DND-41 (cell line): ENCODE measurements around the gene CMSS1.

ENCODE experiments used
- ATAC-seq: fragments of 200-7000 bp; cut with Tn5 transposase; 3 replicates; pipeline ENCODE4 v1.9.1; 2021; ENCODE audit warnings: low read depth; ENCODE audit not compliant: insufficient read depth
- DNase-seq: peaks from one replicate; pipeline ENCODE4 v3.0.0-alpha.2; 2020
- H2AFZ ChIP-seq: 2 replicates; pipeline ENCODE4 v1.6.0; 2012; ENCODE audit warnings: low read depth, low read length
- H3K27ac ChIP-seq: 2 replicates; pipeline ENCODE4 v1.5.1; 2012; ENCODE audit warnings: low read length, inconsistent platforms
- H3K27me3 ChIP-seq: fragments of 200-600 bp; sonication (generic); 2 replicates; pipeline ENCODE4 v1.6.0; 2012; ENCODE audit warnings: low read length, mild to moderate bottlenecking, inconsistent platforms; ENCODE audit not compliant: insufficient read depth, poor library complexity
- H3K36me3 ChIP-seq: 2 replicates; pipeline ENCODE4 v1.5.1; 2012; ENCODE audit warnings: low read length, inconsistent platforms; ENCODE audit not compliant: insufficient read depth
- H3K4me1 ChIP-seq: 2 replicates; pipeline ENCODE4 v1.5.1; 2012; ENCODE audit warnings: mild to moderate bottlenecking, low read length; ENCODE audit not compliant: insufficient read depth
- H3K4me2 ChIP-seq: 2 replicates; pipeline ENCODE4 v1.6.0; 2012; ENCODE audit warnings: mild to moderate bottlenecking, moderate library complexity, low read length, inconsistent platforms; ENCODE audit not compliant: insufficient read depth
- H3K4me3 ChIP-seq, 2 experiments: fragments of 200-600 bp in 1 of 2; shearing (Covaris generic) in 1 of 2; 2 replicates each; pipeline ENCODE4 v1.5.1; 2012 to 2016; ENCODE audit warnings: inconsistent platforms in 2 of 2, low read length in 2 of 2, mild to moderate bottlenecking in 2 of 2, low read depth in 1 of 2, moderate library complexity in 1 of 2
- H3K79me2 ChIP-seq: 2 replicates; pipeline ENCODE4 v1.6.0; 2012; ENCODE audit warnings: low read length, inconsistent platforms; ENCODE audit not compliant: insufficient read depth
- H3K9ac ChIP-seq: 2 replicates; pipeline ENCODE4 v1.6.0; 2012; ENCODE audit warnings: low read depth, mild to moderate bottlenecking, inconsistent platforms, low read length, moderate library complexity
- H3K9me3 ChIP-seq: 2 replicates; pipeline ENCODE4 v1.5.1; 2012; ENCODE audit warnings: low read length, moderate library complexity, mild to moderate bottlenecking, inconsistent platforms; ENCODE audit not compliant: insufficient read depth, severe bottlenecking
- H4K20me1 ChIP-seq: 2 replicates; pipeline ENCODE4 v1.6.0; 2012; ENCODE audit warnings: low read length; ENCODE audit not compliant: insufficient read depth
- EZH2 ChIP-seq: IDR thresholded peaks from 3 replicates; pipeline ENCODE4 v1.6.1; 2012; ENCODE audit warnings: borderline replicate concordance, low read depth, mild to moderate bottlenecking, moderate library complexity, low read length, inconsistent platforms; ENCODE audit not compliant: severe bottlenecking
- TF ChIP-seq, protein P1 (sequence below): IDR thresholded peaks from 2 replicates; pipeline ENCODE4 v1.5.1; 2012; ENCODE audit warnings: borderline replicate concordance, low read length, moderate library complexity, mild to moderate bottlenecking; ENCODE audit not compliant: poor library complexity, severe bottlenecking; ENCODE audit errors: extremely low read depth

The CMSS1 gene

DNA sequence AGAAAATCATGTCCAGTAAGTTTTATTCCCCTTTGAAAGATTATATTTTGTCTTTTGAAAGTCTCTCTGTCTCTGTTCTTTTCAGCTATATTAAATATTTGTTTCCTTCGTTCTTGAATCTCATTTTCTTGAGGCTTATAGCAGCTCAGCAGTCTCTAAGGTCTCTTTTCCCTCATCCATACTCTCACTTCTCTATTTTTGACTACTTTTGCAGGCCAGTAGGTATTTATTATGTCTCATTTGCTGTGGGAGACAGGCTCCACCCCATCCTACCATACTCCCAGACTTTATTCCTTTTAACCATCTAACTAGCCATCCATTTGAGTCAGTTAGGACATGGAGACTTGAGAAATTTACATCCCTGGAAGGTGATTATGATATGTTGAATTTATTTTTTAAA lies 225.6 kb downstream of the CMSS1 start:
- no peak overlapping the region for H3K27ac ChIP-seq
- H3K9ac ChIP-seq: no peak overlapping the region
- no peaks in the 10 kb centered on the region for H3K79me2 ChIP-seq
- TF ChIP-seq EZH2: no peak
- TF ChIP-seq, protein P1, sequence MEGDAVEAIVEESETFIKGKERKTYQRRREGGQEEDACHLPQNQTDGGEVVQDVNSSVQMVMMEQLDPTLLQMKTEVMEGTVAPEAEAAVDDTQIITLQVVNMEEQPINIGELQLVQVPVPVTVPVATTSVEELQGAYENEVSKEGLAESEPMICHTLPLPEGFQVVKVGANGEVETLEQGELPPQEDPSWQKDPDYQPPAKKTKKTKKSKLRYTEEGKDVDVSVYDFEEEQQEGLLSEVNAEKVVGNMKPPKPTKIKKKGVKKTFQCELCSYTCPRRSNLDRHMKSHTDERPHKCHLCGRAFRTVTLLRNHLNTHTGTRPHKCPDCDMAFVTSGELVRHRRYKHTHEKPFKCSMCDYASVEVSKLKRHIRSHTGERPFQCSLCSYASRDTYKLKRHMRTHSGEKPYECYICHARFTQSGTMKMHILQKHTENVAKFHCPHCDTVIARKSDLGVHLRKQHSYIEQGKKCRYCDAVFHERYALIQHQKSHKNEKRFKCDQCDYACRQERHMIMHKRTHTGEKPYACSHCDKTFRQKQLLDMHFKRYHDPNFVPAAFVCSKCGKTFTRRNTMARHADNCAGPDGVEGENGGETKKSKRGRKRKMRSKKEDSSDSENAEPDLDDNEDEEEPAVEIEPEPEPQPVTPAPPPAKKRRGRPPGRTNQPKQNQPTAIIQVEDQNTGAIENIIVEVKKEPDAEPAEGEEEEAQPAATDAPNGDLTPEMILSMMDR: no peak
- no peaks in the 10 kb centered on the region for H3K4me1 ChIP-seq
- H3K36me3 ChIP-seq: no peaks in the 10 kb centered on the region
- ATAC-seq (no peak), DNase-seq (no peak)
- no peaks in the 10 kb centered on the region for H4K20me1 ChIP-seq
- no peaks in the 10 kb centered on the region for H3K9me3 ChIP-seq
- H2AFZ ChIP-seq: no peak overlapping the region
- no peak overlapping the region for H3K4me3 ChIP-seq
- no peak overlapping the region for H3K4me2 ChIP-seq
- no peaks in the 10 kb centered on the region for H3K27me3 ChIP-seq

DNA sequence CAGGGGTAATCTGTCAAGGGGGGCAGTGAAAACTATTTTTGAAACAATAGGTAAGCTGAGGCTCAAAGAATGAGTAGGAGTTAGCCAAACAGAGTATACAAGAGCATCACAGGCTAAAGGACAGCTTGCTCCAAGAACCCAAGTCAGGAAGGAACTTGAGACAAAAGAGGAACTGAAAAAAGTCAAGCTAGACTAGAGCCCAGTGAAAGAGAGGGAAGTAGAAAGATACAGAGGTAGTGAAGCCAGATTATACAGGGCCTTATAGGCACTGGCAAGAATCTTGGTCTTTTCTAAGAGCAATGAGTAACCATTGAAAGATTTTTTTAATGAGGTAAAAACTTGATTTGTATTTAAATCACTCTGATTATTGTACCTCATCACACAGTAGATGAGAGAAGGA lies 226.7 kb downstream of the CMSS1 start:
- no peaks in the 10 kb centered on the region for H4K20me1 ChIP-seq
- DNase-seq (no peak), ATAC-seq (no peak)
- H3K9ac ChIP-seq: no peak overlapping the region
- no peaks in the 10 kb centered on the region for H3K27me3 ChIP-seq
- H3K36me3 ChIP-seq: no peaks in the 10 kb centered on the region
- H3K9me3 ChIP-seq: no peaks in the 10 kb centered on the region
- no peak overlapping the region for H3K4me2 ChIP-seq
- no peak overlapping the region for H2AFZ ChIP-seq
- no peaks in the 10 kb centered on the region for H3K4me1 ChIP-seq
- no peaks in the 10 kb centered on the region for H3K79me2 ChIP-seq
- H3K4me3 ChIP-seq: no peak overlapping the region
- H3K27ac ChIP-seq: no peak overlapping the region
- TF ChIP-seq, protein P1: no peak
- TF ChIP-seq EZH2: no peak

GRCh38 chr3:100045696-100046095 lies 228.0 kb downstream of the CMSS1 start:
- TF ChIP-seq EZH2: no peak
- TF ChIP-seq, protein P1: no peak
- H3K79me2 ChIP-seq: no peaks in the 10 kb centered on the region
- no peaks in the 10 kb centered on the region for H3K9me3 ChIP-seq
- no peak overlapping the region for H3K4me2 ChIP-seq
- no peak overlapping the region for H3K9ac ChIP-seq
- H3K27ac ChIP-seq: no peak overlapping the region
- DNase-seq (no peak), ATAC-seq (no peak)
- H2AFZ ChIP-seq: no peak overlapping the region
- no peaks in the 10 kb centered on the region for H3K36me3 ChIP-seq
- H3K27me3 ChIP-seq: no peaks in the 10 kb centered on the region
- no peaks in the 10 kb centered on the region for H3K4me1 ChIP-seq
- no peak overlapping the region for H3K4me3 ChIP-seq
- H4K20me1 ChIP-seq: no peaks in the 10 kb centered on the region

DNA sequence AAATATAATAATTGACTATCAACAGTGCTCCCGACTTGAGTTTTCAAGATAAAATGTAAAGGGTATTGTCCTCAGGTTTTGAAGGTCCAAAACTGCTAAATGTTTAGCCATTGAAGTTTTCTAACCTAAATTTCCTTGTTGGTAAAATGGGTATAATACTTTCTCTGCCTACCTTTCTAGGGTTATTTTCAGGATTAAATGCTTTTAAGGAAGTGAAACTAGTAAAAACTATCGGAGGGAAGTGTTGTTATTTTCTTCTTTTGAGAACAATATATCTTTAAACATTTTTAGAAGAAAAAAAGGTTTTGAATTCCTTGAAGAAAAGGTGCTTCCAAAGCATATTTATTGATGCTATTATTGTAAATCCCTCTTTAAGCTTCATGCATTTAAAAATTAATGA lies 229.3 kb downstream of the CMSS1 start:
- no peak overlapping the region for H2AFZ ChIP-seq
- H3K4me2 ChIP-seq: no peak overlapping the region
- H3K79me2 ChIP-seq: no peaks in the 10 kb centered on the region
- no peaks in the 10 kb centered on the region for H3K9me3 ChIP-seq
- no peaks in the 10 kb centered on the region for H3K36me3 ChIP-seq
- no peak overlapping the region for H3K27ac ChIP-seq
- DNase-seq (no peak), ATAC-seq (no peak)
- TF ChIP-seq EZH2: no peak
- TF ChIP-seq, protein P1: no peak
- no peaks in the 10 kb centered on the region for H3K4me1 ChIP-seq
- H3K4me3 ChIP-seq: no peak overlapping the region
- H4K20me1 ChIP-seq: no peaks in the 10 kb centered on the region
- H3K9ac ChIP-seq: no peak overlapping the region
- no peaks in the 10 kb centered on the region for H3K27me3 ChIP-seq
